HG03103 (cell line): Measurements from ENCODE around the gene SCARF1.

Experiments
- ATAC-seq: cut with Tn5 transposase; IDR thresholded peaks from one replicate; pipeline ENCODE4 v1.9.1; 2021; ENCODE audit warnings: low read depth; ENCODE audit not compliant: unreplicated experiment

The SCARF1 gene

GRCh38 chr17:1605681-1606351, 39.7 kb downstream of the SCARF1 start:
- ATAC-seq = no peak

GRCh38 chr17:1604831-1605528, 40.6 kb downstream of the SCARF1 start:
- no peak for ATAC-seq

GRCh38 chr17:1601571-1601970, 44.0 kb downstream of the SCARF1 start:
- ATAC-seq = no peak

GRCh38 chr17:1598399-1599095, 47.0 kb downstream of the SCARF1 start:
- no peak for ATAC-seq

GRCh38 chr17:1597861-1598342, 47.6 kb downstream of the SCARF1 start:
- ATAC-seq = no peak

GRCh38 chr17:1593630-1593931, 52.0 kb downstream of the SCARF1 start:
- no peak for ATAC-seq

GRCh38 chr17:1592751-1593629, 52.5 kb downstream of the SCARF1 start:
- ATAC-seq = peak; percentile 72

- no peak for ATAC-seq
Measured at GRCh38 chr17:1591474-1592090, 54.0 kb downstream of the SCARF1 start.

GRCh38 chr17:1590747-1591473, 54.6 kb downstream of the SCARF1 start:
- no peak for ATAC-seq

- no peak for ATAC-seq
Measured at GRCh38 chr17:1590029-1590746, 55.3 kb downstream of the SCARF1 start.

GRCh38 chr17:1588821-1589585, 56.5 kb downstream of the SCARF1 start:
- no peak for ATAC-seq

- no peak for ATAC-seq
Measured at GRCh38 chr17:1584167-1584566, 61.4 kb downstream of the SCARF1 start.
